ENCODE data around the gene ZNF782.
"Not testable (repeated sequence)": the region's sequence is repeated elsewhere in the genome, so short reads cannot be mapped to it uniquely, and the experiment has no call there.

ZNF782 gene

GRCh38 chr9:96854651-96855273 is 448 bp upstream of the ZNF782 start:
- no peak for DNase-seq (ENCODE audit: low read depth)

GRCh38 chr9:96852676-96853075 is 1.6 kb downstream of the ZNF782 start:
- DNase-seq (ENCODE audit: low read depth), result no peak

GRCh38 chr9:96844040-96844439 is 10.3 kb downstream of the ZNF782 start:
- DNase-seq (ENCODE audit: low read depth), result peak; percentile 39

- no peak for DNase-seq (ENCODE audit: low read depth)
Observed at GRCh38 chr9:96818533-96818932, 35.8 kb downstream of the ZNF782 start.

- no peak for DNase-seq (ENCODE audit: low read depth)
Observed at GRCh38 chr9:96817973-96818372, 36.3 kb downstream of the ZNF782 start.

GRCh38 chr9:96813607-96814006 is 40.7 kb downstream of the ZNF782 start:
- no peak for DNase-seq (ENCODE audit: low read depth)

- not testable (repeated sequence) for DNase-seq (ENCODE audit: low read depth)
Observed at GRCh38 chr9:96798959-96799358, 55.4 kb downstream of the ZNF782 start.

- DNase-seq (ENCODE audit: low read depth), result no peak
Observed at GRCh38 chr9:96784021-96784420, 70.3 kb downstream of the ZNF782 start.

GRCh38 chr9:96782235-96782634 is 72.1 kb downstream of the ZNF782 start:
- no peak for DNase-seq (ENCODE audit: low read depth)

GRCh38 chr9:96781552-96781951 is 72.8 kb downstream of the ZNF782 start:
- DNase-seq (ENCODE audit: low read depth), result no peak

GRCh38 chr9:96779089-96779488 is 75.2 kb downstream of the ZNF782 start:
- DNase-seq (ENCODE audit: low read depth), result no peak

- no peak for DNase-seq (ENCODE audit: low read depth)
Observed at GRCh38 chr9:96777426-96777864, 76.9 kb downstream of the ZNF782 start.

GRCh38 chr9:96771124-96771523 is 83.2 kb downstream of the ZNF782 start:
- no peak for DNase-seq (ENCODE audit: low read depth)

- DNase-seq (ENCODE audit: low read depth), result no peak
Observed at GRCh38 chr9:96769989-96770388, 84.3 kb downstream of the ZNF782 start.

Data from fibroblast of gingiva (primary cell).